ENCODE measurements around the gene POLA2.
"Not testable (repeated sequence)": the region's sequence is repeated elsewhere in the genome, so short reads cannot be mapped to it uniquely, and the experiment has no call there.

Gene POLA2

GRCh38 chr11:65330544-65330943 lies 68.8 kb downstream of the POLA2 start:
- DNase-seq (ENCODE audit: low read depth in 3 of 3) = no peak

GRCh38 chr11:65332591-65332990 lies 70.8 kb downstream of the POLA2 start:
- DNase-seq (ENCODE audit: low read depth in 3 of 3) = not testable (repeated sequence)

- no peak for DNase-seq (ENCODE audit: low read depth in 3 of 3)
Observed at GRCh38 chr11:65334696-65335295, 73.0 kb downstream of the POLA2 start.

DNA sequence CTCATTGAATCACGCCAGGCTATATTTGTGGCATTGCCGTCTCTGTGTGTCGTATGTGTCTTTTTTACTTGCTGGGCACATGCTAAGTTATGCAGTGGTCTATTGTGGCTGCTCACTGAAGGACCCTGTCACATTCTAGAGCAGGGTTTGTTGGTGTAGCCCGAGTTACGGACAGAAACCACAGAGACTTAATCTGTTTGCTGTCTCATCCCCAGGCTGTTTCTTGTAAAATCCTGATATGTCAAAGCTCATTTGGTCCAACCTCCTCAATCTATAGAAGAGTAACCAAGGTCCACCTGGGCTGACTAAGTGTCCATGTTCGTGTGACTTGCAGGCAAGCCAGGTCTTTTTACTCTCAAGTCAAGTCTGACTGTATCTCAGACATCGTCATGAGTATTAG lies 76.9 kb downstream of the POLA2 start:
- no peak for DNase-seq (ENCODE audit: low read depth in 3 of 3)

GRCh38 chr11:65340226-65340625 lies 78.5 kb downstream of the POLA2 start:
- DNase-seq (ENCODE audit: low read depth in 3 of 3) = no peak

GRCh38 chr11:65341856-65342255 lies 80.1 kb downstream of the POLA2 start:
- DNase-seq (ENCODE audit: low read depth in 3 of 3) = no peak
